ENCODE measurements around the gene ZNF385B. TPM values are rescaled to one million over a fixed set of nuclear protein-coding genes. Genes with fewer than 3 reads are reported as not detected.

Gene ZNF385B
- total and polyA plus RNA-seq, 8 donors = 4.6 to 51.3 (median 6.1) TPM

DNA sequence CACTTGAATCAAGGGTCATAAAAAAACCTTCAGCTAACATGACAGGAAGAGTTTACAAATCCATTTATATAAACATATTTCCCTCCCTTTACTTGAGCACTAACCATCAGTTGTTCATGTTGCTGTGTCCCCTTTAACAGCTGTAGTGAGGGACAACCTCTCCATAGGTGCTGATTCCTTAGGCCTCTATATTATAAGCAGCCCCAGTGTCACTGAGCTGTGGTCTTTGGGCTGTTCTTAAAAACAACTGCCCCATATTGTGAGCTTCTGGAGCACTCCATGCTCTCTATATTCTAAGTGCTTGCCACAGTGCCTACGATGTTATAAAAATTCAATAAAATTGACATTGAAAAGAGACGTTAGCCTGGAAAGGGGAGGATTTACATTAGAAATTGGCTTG is 175.3 kb downstream of the ZNF385B start:
- TF ChIP-seq, protein P1, sequence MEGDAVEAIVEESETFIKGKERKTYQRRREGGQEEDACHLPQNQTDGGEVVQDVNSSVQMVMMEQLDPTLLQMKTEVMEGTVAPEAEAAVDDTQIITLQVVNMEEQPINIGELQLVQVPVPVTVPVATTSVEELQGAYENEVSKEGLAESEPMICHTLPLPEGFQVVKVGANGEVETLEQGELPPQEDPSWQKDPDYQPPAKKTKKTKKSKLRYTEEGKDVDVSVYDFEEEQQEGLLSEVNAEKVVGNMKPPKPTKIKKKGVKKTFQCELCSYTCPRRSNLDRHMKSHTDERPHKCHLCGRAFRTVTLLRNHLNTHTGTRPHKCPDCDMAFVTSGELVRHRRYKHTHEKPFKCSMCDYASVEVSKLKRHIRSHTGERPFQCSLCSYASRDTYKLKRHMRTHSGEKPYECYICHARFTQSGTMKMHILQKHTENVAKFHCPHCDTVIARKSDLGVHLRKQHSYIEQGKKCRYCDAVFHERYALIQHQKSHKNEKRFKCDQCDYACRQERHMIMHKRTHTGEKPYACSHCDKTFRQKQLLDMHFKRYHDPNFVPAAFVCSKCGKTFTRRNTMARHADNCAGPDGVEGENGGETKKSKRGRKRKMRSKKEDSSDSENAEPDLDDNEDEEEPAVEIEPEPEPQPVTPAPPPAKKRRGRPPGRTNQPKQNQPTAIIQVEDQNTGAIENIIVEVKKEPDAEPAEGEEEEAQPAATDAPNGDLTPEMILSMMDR (IDR thresholded peaks at IDR 0.05) = no peak
- Histone ChIP-seq H3K36me3 (no peaks in the 10 kb centered on the region), H3K9me3 (no peaks in the 10 kb centered on the region), H3K27me3 (no peaks in the 10 kb centered on the region), H3K4me1 (no peaks in the 10 kb centered on the region), H3K4me3 (no peak overlapping the region), H3K27ac (no peak overlapping the region)
- ATAC-seq = no peak
- DNase-seq = no peak
- intact Hi-C loops (cut with DNase I) = no loop called here

DNA sequence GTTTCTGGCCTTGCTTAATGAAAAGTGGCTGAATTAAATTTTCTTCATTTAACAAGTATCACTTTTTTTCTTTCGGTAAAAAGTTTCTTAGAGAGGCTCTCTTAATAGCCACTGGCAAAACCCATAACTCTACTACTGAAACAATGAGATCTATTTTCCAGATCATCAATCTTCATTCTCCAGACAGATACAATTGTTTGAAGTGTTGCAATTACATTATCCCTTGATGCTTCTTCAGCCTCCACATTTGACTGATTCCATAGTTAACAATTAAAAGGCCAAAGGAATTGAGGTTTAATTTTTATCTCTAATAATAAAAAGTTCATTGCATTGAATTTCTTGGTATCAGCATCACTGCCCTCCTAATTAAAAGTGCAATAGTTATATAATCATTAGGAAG is 176.3 kb downstream of the ZNF385B start:
- intact Hi-C loops (cut with DNase I) = no loop called here
- DNase-seq = no peak

DNA sequence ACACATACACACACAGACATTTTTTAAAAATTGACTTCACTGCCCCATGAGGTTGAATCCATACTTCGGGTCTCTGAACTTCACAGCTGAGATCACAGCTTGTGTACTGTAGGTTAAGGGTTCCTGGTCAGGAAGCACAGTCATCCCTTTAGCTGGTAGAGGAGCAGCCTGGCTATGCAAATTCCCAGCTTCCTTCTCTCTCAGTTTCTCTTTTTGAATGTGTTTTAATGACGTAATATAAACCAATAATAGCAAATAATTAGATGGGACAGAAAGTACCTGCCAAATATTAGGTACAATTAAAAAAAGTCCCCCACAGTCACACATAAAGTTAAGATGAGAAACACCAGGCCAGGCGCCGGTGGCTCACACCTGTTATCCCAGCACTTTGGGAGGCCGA is 178.7 kb downstream of the ZNF385B start:
- H3K4me1 ChIP-seq = no peaks in the 10 kb centered on the region
- no peaks in the 10 kb centered on the region for H3K36me3 ChIP-seq
- H3K27ac ChIP-seq = no peak overlapping the region
- no peaks in the 10 kb centered on the region for H3K27me3 ChIP-seq
- H3K4me3 ChIP-seq = no peak overlapping the region
- no peak for ATAC-seq
- no peak for DNase-seq
- no peaks in the 10 kb centered on the region for H3K9me3 ChIP-seq
- TF ChIP-seq, protein P1 (IDR thresholded peaks at IDR 0.05) = no peak
- intact Hi-C loops (cut with DNase I) = no loop called here

More for the DNA sequence above, 176.3 kb downstream of the ZNF385B start:
- TF ChIP-seq, protein P1 (IDR thresholded peaks at IDR 0.05) = no peak
- no peak for ATAC-seq
- Histone ChIP-seq H3K27ac (no peak overlapping the region), H3K36me3 (no peaks in the 10 kb centered on the region), H3K27me3 (no peaks in the 10 kb centered on the region), H3K4me3 (no peak overlapping the region), H3K4me1 (no peaks in the 10 kb centered on the region), H3K9me3 (no peaks in the 10 kb centered on the region)

DNA sequence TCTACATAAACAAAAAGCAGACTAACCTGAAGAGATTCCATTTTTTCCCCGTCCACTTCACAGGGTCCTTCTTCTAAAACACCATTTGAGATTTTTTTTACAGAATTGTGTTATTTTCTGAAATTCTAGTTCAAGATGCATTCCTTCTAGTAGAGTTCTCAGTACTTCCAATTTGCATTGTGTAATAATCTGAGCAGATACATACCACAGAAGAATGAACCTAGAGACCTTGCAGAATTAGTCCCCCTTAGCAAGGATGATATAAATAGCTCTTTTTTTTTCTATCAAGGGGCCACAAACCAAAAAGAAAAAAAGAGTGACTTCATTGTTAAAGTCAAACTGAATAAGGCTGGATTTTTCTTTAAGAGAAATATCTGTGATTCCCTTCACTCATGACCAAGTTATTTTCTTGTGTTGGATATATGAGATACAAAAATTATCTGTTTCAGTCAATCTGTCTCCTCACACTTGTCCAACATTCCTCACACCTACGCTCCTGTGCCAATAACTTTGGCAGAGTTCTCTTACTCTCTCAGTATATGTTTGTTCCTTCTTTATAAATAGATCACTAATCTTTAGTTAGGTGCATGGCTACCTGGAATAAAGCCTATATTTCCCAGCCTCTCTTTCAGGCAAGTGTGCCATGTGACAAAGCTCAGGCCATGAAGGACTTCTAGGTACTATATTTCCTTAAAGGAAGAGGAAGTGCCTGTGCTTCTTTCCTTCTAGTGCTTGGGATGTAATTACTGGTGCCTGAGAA is 183.5 kb downstream of the ZNF385B start:
- no peak overlapping the region for H3K4me3 ChIP-seq
- TF ChIP-seq, protein P1 (IDR thresholded peaks at IDR 0.05) = no peak
- intact Hi-C loops (cut with DNase I) = no loop called here
- H3K27ac ChIP-seq = peak overlapping the region in 1 of 2 donors; percentile 5
- ATAC-seq (peak; percentile 11), DNase-seq (peak in 1 of 4 donors; percentile 8)
- no peaks in the 10 kb centered on the region for H3K9me3 ChIP-seq
- no peaks in the 10 kb centered on the region for H3K4me1 ChIP-seq
- H3K27me3 ChIP-seq = no peaks in the 10 kb centered on the region
- H3K36me3 ChIP-seq = no peaks in the 10 kb centered on the region

DNA sequence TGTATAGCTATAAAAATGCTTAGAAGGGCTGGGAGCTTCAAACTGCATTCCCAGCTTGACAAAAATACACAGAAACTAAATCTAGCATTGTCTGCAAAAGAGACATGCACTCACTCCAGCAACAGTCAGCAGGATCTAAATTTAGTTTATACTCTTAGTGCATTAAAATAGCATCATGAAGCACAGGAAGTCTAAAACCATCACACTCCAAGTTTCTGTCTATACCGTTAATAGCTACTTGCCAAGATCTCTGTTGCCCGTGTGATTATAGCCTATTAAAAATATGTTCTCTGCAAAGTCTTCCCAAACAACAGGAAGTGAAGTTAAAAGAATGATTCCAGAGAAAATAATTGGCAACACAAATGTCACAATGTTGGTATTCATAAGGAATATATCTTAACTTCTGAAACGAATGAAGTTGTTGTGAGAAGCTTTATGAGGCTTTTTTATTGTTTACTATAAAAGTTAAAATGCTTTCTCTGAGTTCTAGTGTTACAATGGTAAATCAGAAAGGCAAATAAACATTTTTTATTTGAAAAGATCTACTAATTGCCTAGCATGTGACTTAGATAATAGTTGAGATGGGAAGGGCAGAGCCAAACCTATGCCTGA is 184.2 kb downstream of the ZNF385B start:
- DNase-seq (peak in 2 of 4 donors; percentile 56 to 71), ATAC-seq (peak; percentile 37)
- intact Hi-C loops (cut with DNase I) = no loop called here
- Histone ChIP-seq H3K36me3 (no peaks in the 10 kb centered on the region), H3K27ac (peak overlapping the region in 1 of 2 donors; percentile 5), H3K4me1 (no peaks in the 10 kb centered on the region), H3K27me3 (no peaks in the 10 kb centered on the region), H3K9me3 (no peaks in the 10 kb centered on the region), H3K4me3 (no peak overlapping the region)
- TF ChIP-seq, protein P1 (IDR thresholded peaks at IDR 0.05) = no peak
